Measurements from ENCODE around the gene TMEM44. TPM values are rescaled to one million over a fixed set of nuclear protein-coding genes. Genes with fewer than 3 reads are reported as not detected.

TMEM44 gene
- total RNA-seq, 4 donors from 2014 or later: 8.1 to 17.7 (median 11.6) TPM

DNA sequence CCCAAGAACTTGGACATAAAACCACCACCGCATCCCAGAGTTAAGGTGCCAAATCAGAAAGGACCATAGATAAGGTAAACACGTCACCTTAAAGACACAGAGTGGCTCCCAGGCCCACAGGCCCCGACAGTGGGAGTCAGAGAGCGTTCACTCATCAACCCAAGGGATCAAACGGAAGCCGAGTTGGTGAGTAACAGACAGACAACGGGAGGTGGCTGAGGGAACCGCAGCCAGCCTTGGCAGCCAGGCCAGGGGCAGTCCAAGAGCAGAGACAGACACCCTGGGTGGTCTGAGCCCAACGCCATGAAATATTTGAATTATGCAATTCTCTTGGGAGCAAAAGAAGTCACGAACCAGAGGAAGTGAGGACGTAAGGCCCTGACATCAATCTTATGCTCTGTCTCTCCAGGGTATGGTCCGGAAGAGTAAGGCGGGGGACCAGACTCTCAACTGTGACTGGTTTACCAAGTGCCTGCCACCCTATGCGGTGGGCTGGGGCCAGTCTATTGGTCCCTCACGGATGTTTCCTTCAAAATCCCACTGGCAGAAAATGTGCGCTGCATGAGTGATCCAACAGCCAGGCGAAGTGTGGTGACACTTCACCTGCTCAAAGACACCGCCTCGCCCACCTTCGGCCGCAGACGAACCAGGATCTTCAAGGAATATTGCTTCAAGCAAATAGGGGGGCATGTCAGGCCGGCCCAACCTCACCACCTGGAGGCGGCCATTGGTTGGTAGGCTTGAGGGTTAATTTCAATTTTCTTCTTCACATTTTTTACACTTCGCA lies 34.3 kb downstream of the TMEM44 start:
- TF ChIP-seq, protein P1, sequence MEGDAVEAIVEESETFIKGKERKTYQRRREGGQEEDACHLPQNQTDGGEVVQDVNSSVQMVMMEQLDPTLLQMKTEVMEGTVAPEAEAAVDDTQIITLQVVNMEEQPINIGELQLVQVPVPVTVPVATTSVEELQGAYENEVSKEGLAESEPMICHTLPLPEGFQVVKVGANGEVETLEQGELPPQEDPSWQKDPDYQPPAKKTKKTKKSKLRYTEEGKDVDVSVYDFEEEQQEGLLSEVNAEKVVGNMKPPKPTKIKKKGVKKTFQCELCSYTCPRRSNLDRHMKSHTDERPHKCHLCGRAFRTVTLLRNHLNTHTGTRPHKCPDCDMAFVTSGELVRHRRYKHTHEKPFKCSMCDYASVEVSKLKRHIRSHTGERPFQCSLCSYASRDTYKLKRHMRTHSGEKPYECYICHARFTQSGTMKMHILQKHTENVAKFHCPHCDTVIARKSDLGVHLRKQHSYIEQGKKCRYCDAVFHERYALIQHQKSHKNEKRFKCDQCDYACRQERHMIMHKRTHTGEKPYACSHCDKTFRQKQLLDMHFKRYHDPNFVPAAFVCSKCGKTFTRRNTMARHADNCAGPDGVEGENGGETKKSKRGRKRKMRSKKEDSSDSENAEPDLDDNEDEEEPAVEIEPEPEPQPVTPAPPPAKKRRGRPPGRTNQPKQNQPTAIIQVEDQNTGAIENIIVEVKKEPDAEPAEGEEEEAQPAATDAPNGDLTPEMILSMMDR (IDR thresholded peaks at IDR 0.05; ENCODE audit: low read depth): no peak

DNA sequence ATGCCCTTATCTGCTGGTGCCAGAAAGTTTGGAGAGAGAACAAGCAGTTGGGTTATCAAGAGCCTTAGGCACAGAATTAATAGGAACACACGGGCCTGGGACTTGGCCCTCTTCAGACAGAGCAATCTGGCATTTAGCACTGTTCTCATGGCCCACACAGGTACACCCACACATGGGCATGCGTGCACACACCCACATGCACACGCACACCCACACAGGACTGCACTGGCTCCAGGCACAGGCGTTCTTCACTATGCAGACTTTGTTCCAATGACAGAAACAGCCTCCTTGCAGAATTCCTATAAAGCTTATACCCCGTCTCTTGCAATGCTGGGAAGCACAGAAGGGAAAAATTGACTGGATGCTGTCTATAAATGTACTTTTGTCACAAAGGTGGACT lies 36.3 kb downstream of the TMEM44 start:
- TF ChIP-seq, protein P1 (IDR thresholded peaks at IDR 0.05; ENCODE audit: low read depth): no peak

DNA sequence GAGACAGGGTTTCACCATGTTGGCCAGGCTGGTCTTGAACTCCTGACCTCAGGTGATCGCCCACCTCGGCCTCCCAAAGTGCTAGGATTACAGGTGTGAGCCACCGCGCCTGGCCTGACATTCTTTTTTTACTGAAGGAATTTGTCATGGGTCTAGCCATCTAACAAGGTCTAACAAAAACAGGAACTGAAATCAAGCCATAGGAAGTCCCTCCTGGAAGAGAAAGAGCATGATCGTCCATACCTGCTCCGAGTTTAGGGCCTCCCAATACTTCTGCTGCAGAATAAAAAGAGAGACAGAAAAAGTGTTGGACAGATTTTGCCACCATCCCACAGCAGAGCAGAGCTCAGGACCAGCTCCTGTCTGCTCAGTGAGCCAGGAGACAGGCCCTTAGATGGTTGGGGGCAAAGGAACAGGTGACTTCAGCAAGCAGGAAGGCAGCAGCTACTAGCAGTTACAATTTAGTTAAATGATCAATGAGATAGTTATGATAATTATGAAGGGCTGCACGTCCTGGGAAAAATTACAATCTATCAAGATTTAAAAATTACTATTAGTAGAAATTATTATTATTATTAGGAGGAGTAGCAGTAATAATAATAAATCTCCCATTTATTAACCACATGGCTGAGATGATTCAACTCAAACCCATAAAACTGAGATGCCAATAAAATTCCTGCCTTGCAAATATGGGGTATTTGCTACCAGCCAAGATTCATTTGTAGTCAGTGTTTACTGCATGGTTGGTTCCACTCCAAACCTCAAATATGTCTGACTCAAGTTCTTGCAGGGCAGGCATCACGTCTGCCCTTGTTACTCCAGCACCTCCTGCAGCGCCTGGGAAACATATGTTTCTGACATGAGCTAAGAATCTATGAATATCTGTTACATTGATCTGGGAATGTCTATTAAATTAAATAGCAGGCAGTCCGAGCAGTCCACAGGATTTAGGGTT lies 40.1 kb downstream of the TMEM44 start:
- TF ChIP-seq, protein P1 (IDR thresholded peaks at IDR 0.05; ENCODE audit: low read depth): no peak

DNA sequence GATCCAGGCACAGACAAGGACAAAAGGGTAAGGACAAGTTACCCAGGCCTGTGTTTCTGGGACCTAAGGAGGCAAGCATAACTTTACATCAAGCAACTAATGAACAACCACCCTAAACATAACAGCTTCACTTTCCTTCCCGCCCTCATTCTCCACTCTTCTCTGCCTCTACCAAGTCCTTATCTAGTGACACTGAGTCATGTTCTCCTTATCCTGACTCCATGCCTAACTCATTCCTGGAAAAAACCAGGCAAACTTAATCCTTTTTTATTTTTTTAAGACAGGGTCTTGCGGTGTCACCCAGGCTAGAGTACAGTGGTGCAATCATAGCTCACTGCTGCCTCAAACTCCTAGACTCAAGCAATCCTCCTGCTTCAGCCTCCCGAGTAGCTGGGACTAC lies 44.5 kb downstream of the TMEM44 start:
- TF ChIP-seq, protein P1 (IDR thresholded peaks at IDR 0.05; ENCODE audit: low read depth): no peak

DNA sequence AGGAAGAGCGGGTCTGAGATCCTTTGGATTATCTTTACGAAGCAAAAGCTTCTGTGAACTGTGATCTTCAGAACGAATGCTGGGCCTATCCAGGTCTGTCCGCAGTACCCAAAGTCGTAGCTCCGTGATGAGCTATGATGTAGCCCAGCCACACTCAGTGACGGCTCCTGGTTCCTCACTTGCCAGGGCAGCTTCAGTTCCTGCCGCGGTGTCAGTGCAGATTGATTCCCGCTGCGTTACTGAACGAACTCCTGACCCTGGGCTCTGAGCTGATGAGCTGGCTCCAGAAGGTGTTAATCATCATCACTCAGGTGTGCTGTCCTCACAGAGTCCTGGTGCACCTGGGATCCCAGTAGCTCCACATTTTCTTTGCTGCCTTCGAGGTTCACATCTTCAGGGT lies 45.0 kb downstream of the TMEM44 start:
- TF ChIP-seq, protein P1 (IDR thresholded peaks at IDR 0.05; ENCODE audit: low read depth): no peak

DNA sequence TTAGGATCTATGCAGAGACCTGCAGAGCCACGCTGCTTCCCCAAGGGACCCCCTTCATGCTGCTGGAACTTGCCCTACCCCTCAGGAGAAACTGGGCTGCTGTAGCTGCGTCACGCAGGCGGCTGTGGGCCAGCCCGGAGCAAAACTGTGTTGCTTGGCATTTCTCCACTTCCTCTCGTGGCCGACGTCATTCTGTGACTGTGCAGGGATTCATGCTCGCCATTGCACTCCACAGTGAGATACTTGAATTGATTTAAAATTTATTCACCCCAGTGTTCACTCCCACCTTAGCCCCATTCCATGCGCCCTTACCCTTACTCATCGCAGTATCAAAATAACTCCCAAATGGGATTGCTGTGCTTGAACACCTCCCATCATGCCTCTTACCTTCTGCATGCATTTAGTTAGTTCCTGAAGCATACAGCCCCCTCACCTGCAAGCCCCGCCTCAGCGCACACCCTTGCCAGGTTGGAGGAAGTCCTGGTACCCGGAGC lies 45.7 kb downstream of the TMEM44 start:
- TF ChIP-seq, protein P1 (IDR thresholded peaks at IDR 0.05; ENCODE audit: low read depth): no peak

DNA sequence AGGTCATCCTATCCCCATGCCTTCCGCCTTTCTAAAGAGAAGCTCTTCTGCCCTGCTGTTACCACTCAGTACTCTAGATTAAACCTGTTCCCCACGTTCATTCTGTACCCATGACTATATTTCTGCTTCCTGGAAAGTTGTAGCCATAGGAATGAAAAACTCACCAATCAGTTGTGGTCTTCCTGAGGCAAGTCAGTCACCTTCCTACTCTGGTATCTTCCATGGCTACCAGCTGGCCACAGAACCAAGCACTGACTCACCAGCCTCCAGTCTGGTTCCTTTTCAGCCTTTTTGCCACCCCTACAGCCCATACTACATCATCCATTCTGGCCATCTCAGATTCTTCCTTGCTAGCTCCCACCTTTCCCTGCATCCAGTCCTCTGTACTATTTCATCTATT lies 46.4 kb downstream of the TMEM44 start:
- TF ChIP-seq, protein P1 (IDR thresholded peaks at IDR 0.05; ENCODE audit: low read depth): no peak

All from subcutaneous adipose tissue (tissue), 4 donors.